ENCODE data around the gene BCL2A1. TPM values are rescaled to one million over a fixed set of nuclear protein-coding genes. Genes with fewer than 3 reads are reported as not detected.

BCL2A1 gene
- total RNA-seq, 1 donor from 2014 or later: 124 TPM

- peak overlapping the region; percentile 97 for H3K27ac ChIP-seq
- peak overlapping the region; percentile 92 for H3K4me3 ChIP-seq
- ATAC-seq (peak; percentile 99 to 100), DNase-seq (peak; percentile 98)
- no peaks in the 10 kb centered on the region for H3K27me3 ChIP-seq (ENCODE audit: low read depth)
- intact Hi-C loops (cut with DNase I): no loop called here
- TF ChIP-seq CTCF (IDR thresholded peaks at IDR 0.05): no peak
- peaks cover 6% of the 10 kb centered on the region for H3K4me1 ChIP-seq
- H3K9me3 ChIP-seq: peaks cover 26% of the 10 kb centered on the region
- H3K36me3 ChIP-seq: no peaks in the 10 kb centered on the region
These were observed 47.4 kb downstream of the BCL2A1 start for GRCh38 chr15:79923515-79924169.

- H3K27ac ChIP-seq: peak overlapping the region; percentile 97
- no peak for TF ChIP-seq CTCF (IDR thresholded peaks at IDR 0.05)
- H3K4me3 ChIP-seq: peak overlapping the region; percentile 92
- intact Hi-C loops (cut with DNase I): no loop called here
- peaks cover 6% of the 10 kb centered on the region for H3K4me1 ChIP-seq
- H3K9me3 ChIP-seq: peaks cover 31% of the 10 kb centered on the region
- ATAC-seq (peak; percentile 87 to 90), DNase-seq (peak; percentile 85)
- no peaks in the 10 kb centered on the region for H3K27me3 ChIP-seq (ENCODE audit: low read depth)
- no peaks in the 10 kb centered on the region for H3K36me3 ChIP-seq
These were observed 47.9 kb downstream of the BCL2A1 start for GRCh38 chr15:79923079-79923514.

GRCh38 chr15:79922512-79923078 is 48.4 kb downstream of the BCL2A1 start:
- Histone ChIP-seq H3K36me3 (no peaks in the 10 kb centered on the region), H3K27ac (peak overlapping the region; percentile 97), H3K27me3 (ENCODE audit: low read depth) (no peaks in the 10 kb centered on the region), H3K9me3 (peaks cover 36% of the 10 kb centered on the region), H3K4me3 (peak overlapping the region; percentile 92), H3K4me1 (peaks cover 6% of the 10 kb centered on the region)
- intact Hi-C loops (cut with DNase I): no loop called here
- TF ChIP-seq CTCF (IDR thresholded peaks at IDR 0.05): no peak
- ATAC-seq (peak in 1 of 2 donors; percentile 0), DNase-seq (no peak)

GRCh38 chr15:79919749-79920511 is 51.1 kb downstream of the BCL2A1 start:
- no peaks in the 10 kb centered on the region for H3K36me3 ChIP-seq
- ATAC-seq: no peak
- intact Hi-C loops (cut with DNase I): no loop called here
- no peaks in the 10 kb centered on the region for H3K27me3 ChIP-seq (ENCODE audit: low read depth)
- no peak for DNase-seq
- no peak overlapping the region for H3K27ac ChIP-seq
- no peak for TF ChIP-seq CTCF (IDR thresholded peaks at IDR 0.05)
- peaks cover 63% of the 10 kb centered on the region for H3K9me3 ChIP-seq
- peaks cover 6% of the 10 kb centered on the region for H3K4me1 ChIP-seq
- no peak overlapping the region for H3K4me3 ChIP-seq

GRCh38 chr15:79919090-79919748 is 51.8 kb downstream of the BCL2A1 start:
- H3K4me3 ChIP-seq: no peak overlapping the region
- TF ChIP-seq CTCF (IDR thresholded peaks at IDR 0.05): no peak
- H3K27me3 ChIP-seq (ENCODE audit: low read depth): no peaks in the 10 kb centered on the region
- no peak for ATAC-seq
- H3K36me3 ChIP-seq: no peaks in the 10 kb centered on the region
- H3K27ac ChIP-seq: no peak overlapping the region
- intact Hi-C loops (cut with DNase I): no loop called here
- H3K9me3 ChIP-seq: peaks cover 70% of the 10 kb centered on the region
- H3K4me1 ChIP-seq: peaks cover 1% of the 10 kb centered on the region
- no peak for DNase-seq

All from lower lobe of right lung (tissue), 2 donors.